GM12874 (cell line): Measurements from ENCODE around the gene ZNF219.

Experiments
- CTCF ChIP-seq: IDR thresholded peaks from 2 replicates; pipeline ENCODE4 v1.5.1; 2011; ENCODE audit warnings: low read depth, mild to moderate bottlenecking, control low read depth, low read length, moderate library complexity; ENCODE audit not compliant: insufficient read depth

Gene ZNF219

GRCh38 chr14:21054768-21055145 is 43.7 kb downstream of the ZNF219 start:
- TF ChIP-seq CTCF, result no peak

GRCh38 chr14:21054123-21054767 is 44.2 kb downstream of the ZNF219 start:
- TF ChIP-seq CTCF, result no peak

- TF ChIP-seq CTCF, result no peak
Observed at GRCh38 chr14:21053184-21054122, 45.0 kb downstream of the ZNF219 start.

- no peak for TF ChIP-seq CTCF
Observed at GRCh38 chr14:21050597-21050996, 47.9 kb downstream of the ZNF219 start.

GRCh38 chr14:21049271-21049673 is 49.2 kb downstream of the ZNF219 start:
- TF ChIP-seq CTCF, result no peak

GRCh38 chr14:21048638-21049037 is 49.8 kb downstream of the ZNF219 start:
- no peak for TF ChIP-seq CTCF

GRCh38 chr14:21047378-21047781 is 51.1 kb downstream of the ZNF219 start:
- no peak for TF ChIP-seq CTCF
